Fibroblast of lung (primary cell): ENCODE data around the gene ZBTB7C. TPM values are rescaled to one million over a fixed set of nuclear protein-coding genes. Genes with fewer than 3 reads are reported as not detected.

Source experiments
- DNase-seq, 2 donors: peaks; one replicate each; pipeline versions ENCODE4 v3.0.0 to v3.0.0-alpha.2; 2010; ENCODE audit warnings: low read depth in 2 of 2
- H2AFZ ChIP-seq: 2 replicates; pipeline ENCODE4 v1.5.1; 2012; ENCODE audit warnings: low read length, control low read depth, inconsistent platforms
- H3K27ac ChIP-seq: 2 replicates; pipeline ENCODE4 v1.5.1; 2011; ENCODE audit warnings: low read length, control low read depth; ENCODE audit not compliant: insufficient read depth
- H3K27me3 ChIP-seq: 2 replicates; pipeline ENCODE4 v1.5.1; 2011; ENCODE audit warnings: mild to moderate bottlenecking, low read length; ENCODE audit not compliant: control insufficient read depth, insufficient read depth
- H3K36me3 ChIP-seq: 2 replicates; pipeline ENCODE4 v1.5.1; 2011; ENCODE audit warnings: low read length; ENCODE audit not compliant: control insufficient read depth, insufficient read depth
- H3K4me1 ChIP-seq: 2 replicates; pipeline ENCODE4 v1.5.1; 2011; ENCODE audit warnings: low read length; ENCODE audit not compliant: control insufficient read depth, insufficient read depth; ENCODE audit errors: extremely low read depth
- H3K4me2 ChIP-seq: 2 replicates; pipeline ENCODE4 v1.5.1; 2011; ENCODE audit warnings: low read length, control low read depth; ENCODE audit not compliant: insufficient read depth; ENCODE audit errors: extremely low read depth
- H3K4me3 ChIP-seq, 4 experiments: fragments of 200-600 bp in 1 of 4; sonication (generic) in 1 of 4; replicated peaks in 1 of 4; 2 replicates each; pipeline ENCODE4 v1.5.1; 2011 to 2016; ENCODE audit warnings: low read length in 4 of 4, low read depth in 3 of 4, mild to moderate bottlenecking in 3 of 4, control low read depth in 2 of 4, inconsistent platforms in 1 of 4, mixed read lengths in 1 of 4; ENCODE audit not compliant: insufficient read depth in 1 of 4; ENCODE audit errors: control extremely low read depth in 1 of 4
- H3K79me2 ChIP-seq: 2 replicates; pipeline ENCODE4 v1.5.1; 2012; ENCODE audit warnings: mild to moderate bottlenecking, low read length, inconsistent platforms; ENCODE audit not compliant: control insufficient read depth, insufficient read depth
- H3K9ac ChIP-seq: 2 replicates; pipeline ENCODE4 v1.5.1; 2011; ENCODE audit warnings: mild to moderate bottlenecking, low read length, control low read depth; ENCODE audit not compliant: insufficient read depth
- H3K9me3 ChIP-seq: 2 replicates; pipeline ENCODE4 v1.5.1; 2012; ENCODE audit warnings: low read depth, low read length; ENCODE audit not compliant: control insufficient read depth, insufficient read depth
- H4K20me1 ChIP-seq: 2 replicates; pipeline ENCODE4 v1.5.1; 2011; ENCODE audit warnings: low read length; ENCODE audit not compliant: control insufficient read depth, insufficient read depth; ENCODE audit errors: extremely low read depth
- EZH2 ChIP-seq: IDR thresholded peaks from 2 replicates; pipeline ENCODE4 v1.5.1; 2012; ENCODE audit warnings: low read length, control low read depth, mild to moderate bottlenecking; ENCODE audit errors: missing control alignments
- polyA plus RNA-seq, 2 donors: library from polyadenylated mRNA; depleted of rRNA in 1 of 2; stranded (reverse) in 1 of 2; unstranded in 1 of 2; fragments of >200 nt; gene quantifications; 2 replicates each; pipeline ENCODE4 v1.2.1, GENCODE V29; 2011 to 2012; ENCODE audit warnings: missing spikeins in 1 of 2
- total RNA-seq: library from RNA; depleted of rRNA; stranded (reverse); fragments of >200 nt; gene quantifications from 2 replicates; pipeline ENCODE4 v1.2.1, GENCODE V29; 2014
- TF ChIP-seq, protein P1 (sequence below), 2 donors: IDR thresholded peaks in 1 of 2; conservative IDR thresholded peaks in 1 of 2; 1 replicate in 1 of 2; 2 replicates in 1 of 2; pipeline ENCODE4 v1.5.1; 2011 to 2012; ENCODE audit warnings: low read length in 2 of 2, control low read depth in 1 of 2, inconsistent platforms in 1 of 2, low read depth in 1 of 2, mild to moderate bottlenecking in 1 of 2

The ZBTB7C gene
- total and polyA plus RNA-seq, 2 donors (not counting 1 experiment from before 2014, with no cell fraction given), result 0.19 to 0.33 TPM

DNA sequence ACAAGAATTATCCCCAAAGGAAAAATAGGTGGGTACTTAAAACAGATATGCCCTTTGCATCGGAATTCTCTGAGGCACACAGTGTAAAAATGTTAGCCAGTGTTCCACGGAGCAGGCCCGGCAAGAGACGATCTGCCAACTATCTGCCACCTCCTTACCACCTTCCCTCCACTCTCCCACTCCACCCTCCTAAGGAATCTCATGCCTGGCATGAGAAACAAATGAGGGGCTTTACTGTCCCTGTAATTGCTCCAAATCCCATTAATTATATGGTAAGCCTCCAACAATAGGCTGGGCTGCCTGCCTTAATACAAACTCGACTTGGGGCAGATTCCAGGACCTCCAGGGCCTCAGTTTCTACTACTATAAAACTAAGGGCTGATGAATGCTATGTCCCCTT is 102.3 kb downstream of the ZBTB7C start:
- Histone ChIP-seq H3K27me3 (no peaks in the 10 kb centered on the region), H3K9me3 (no peaks in the 10 kb centered on the region), H3K4me2 (no peak overlapping the region), H3K79me2 (no peaks in the 10 kb centered on the region), H2AFZ (no peak overlapping the region), H3K27ac (no peak overlapping the region), H3K4me1 (no peaks in the 10 kb centered on the region), H4K20me1 (no peaks in the 10 kb centered on the region), H3K4me3 (no peak overlapping the region), H3K9ac (no peak overlapping the region), H3K36me3 (no peaks in the 10 kb centered on the region)
- TF ChIP-seq EZH2, result no peak
- DNase-seq, result no peak

DNA sequence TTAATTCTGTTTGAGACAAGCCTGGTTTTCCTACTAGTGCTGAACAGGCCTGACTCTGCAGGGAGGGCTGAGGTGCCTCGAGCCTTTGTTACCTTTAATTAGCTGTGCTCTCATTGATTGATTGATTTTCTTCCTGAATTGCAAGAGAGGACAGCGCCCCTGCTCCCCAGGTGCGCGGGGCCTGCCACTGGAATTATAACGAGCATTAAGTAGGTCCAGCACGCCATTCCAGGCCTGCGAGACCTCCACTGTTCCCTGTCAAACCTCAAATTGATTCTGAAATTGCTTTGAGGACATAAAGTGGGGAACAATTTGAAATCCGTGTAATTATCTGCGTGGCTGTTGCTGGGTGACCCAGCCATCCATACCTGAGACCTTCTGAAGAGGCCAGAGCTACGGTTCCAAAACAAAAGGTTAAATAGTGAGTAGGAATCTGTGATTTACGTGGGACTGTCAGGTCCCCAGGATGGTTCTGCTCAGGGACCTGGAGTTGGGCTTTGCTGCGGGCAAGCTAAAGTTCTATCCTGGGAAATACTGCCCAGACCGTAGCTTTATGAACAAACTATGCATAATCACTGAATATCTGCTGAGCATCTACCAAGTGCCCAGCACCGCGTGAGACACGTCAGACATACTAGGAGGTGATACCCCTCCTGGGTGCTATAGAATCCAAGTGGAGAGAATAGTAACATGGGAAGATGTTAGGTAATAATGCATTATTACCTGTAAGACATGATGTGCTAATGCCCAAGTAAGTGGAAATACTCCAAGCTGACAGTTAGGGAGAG is 104.1 kb downstream of the ZBTB7C start:
- Histone ChIP-seq H3K79me2 (no peaks in the 10 kb centered on the region), H3K27ac (no peak overlapping the region), H3K27me3 (no peaks in the 10 kb centered on the region), H3K4me2 (no peak overlapping the region), H2AFZ (no peak overlapping the region), H3K9me3 (no peaks in the 10 kb centered on the region), H3K36me3 (no peaks in the 10 kb centered on the region), H3K4me1 (no peaks in the 10 kb centered on the region), H3K4me3 (no peak overlapping the region), H4K20me1 (no peaks in the 10 kb centered on the region), H3K9ac (no peak overlapping the region)
- no peak for TF ChIP-seq EZH2
- TF ChIP-seq, protein P1, sequence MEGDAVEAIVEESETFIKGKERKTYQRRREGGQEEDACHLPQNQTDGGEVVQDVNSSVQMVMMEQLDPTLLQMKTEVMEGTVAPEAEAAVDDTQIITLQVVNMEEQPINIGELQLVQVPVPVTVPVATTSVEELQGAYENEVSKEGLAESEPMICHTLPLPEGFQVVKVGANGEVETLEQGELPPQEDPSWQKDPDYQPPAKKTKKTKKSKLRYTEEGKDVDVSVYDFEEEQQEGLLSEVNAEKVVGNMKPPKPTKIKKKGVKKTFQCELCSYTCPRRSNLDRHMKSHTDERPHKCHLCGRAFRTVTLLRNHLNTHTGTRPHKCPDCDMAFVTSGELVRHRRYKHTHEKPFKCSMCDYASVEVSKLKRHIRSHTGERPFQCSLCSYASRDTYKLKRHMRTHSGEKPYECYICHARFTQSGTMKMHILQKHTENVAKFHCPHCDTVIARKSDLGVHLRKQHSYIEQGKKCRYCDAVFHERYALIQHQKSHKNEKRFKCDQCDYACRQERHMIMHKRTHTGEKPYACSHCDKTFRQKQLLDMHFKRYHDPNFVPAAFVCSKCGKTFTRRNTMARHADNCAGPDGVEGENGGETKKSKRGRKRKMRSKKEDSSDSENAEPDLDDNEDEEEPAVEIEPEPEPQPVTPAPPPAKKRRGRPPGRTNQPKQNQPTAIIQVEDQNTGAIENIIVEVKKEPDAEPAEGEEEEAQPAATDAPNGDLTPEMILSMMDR (conservative IDR thresholded peaks at IDR 0.05 in 1 of 2, IDR thresholded peaks at IDR 0.05 in 1 of 2; ENCODE audit: low read depth in 1 of 2, low read length in 2 of 2), result no peak
- DNase-seq, result no peak

DNA sequence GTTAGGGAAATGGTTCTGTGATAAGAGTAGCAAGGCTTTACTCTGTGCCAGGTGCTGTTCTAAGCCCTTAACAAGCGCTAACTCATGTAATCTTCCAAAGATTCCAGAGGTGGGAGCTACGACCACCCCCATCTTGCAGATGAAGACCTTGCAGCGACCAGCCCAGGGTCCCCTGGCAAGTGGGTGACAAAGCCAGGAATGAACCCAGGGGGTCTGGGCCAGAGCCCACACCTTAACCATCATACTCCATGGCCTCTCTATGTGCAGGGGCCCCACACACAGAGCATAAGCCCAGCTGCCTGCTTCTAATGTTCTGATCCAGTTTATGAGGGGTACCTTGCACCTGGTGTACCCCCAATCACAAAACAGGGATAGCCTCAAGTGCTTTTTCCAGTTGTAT is 105.3 kb downstream of the ZBTB7C start:
- H3K9me3 ChIP-seq, result no peaks in the 10 kb centered on the region
- no peak for DNase-seq
- no peaks in the 10 kb centered on the region for H3K79me2 ChIP-seq
- H4K20me1 ChIP-seq, result no peaks in the 10 kb centered on the region
- H3K4me3 ChIP-seq, result no peak overlapping the region
- TF ChIP-seq, protein P1 (conservative IDR thresholded peaks at IDR 0.05 in 1 of 2, IDR thresholded peaks at IDR 0.05 in 1 of 2; ENCODE audit: low read depth in 1 of 2, low read length in 2 of 2), result no peak
- no peak for TF ChIP-seq EZH2
- H3K27ac ChIP-seq, result no peak overlapping the region
- H3K36me3 ChIP-seq, result no peaks in the 10 kb centered on the region
- H3K4me1 ChIP-seq, result no peaks in the 10 kb centered on the region
- H3K9ac ChIP-seq, result no peak overlapping the region
- no peak overlapping the region for H2AFZ ChIP-seq
- H3K27me3 ChIP-seq, result no peaks in the 10 kb centered on the region
- H3K4me2 ChIP-seq, result no peak overlapping the region
